PFSK-1 (cell line): ENCODE measurements around the gene NTN3.

Experiments
- FOXP2 ChIP-seq: optimal IDR thresholded peaks from 2 replicates; pipeline ENCODE3; 2011; ENCODE audit warnings: borderline replicate concordance, control low read depth, inconsistent platforms; ENCODE audit not compliant: insufficient read depth; ENCODE audit errors: extremely low read length, extremely low read depth
- POLR2AphosphoS5 ChIP-seq: IDR thresholded peaks from 2 replicates; pipeline ENCODE4 v1.6.1; 2012; ENCODE audit warnings: low read depth, mild to moderate bottlenecking, control low read depth, low read length, moderate library complexity
- SIN3A ChIP-seq: IDR thresholded peaks from 2 replicates; pipeline ENCODE4 v1.6.1; 2012; ENCODE audit warnings: mild to moderate bottlenecking, low read length, moderate library complexity, borderline replicate concordance; ENCODE audit not compliant: insufficient read depth
- TAF1 ChIP-seq: IDR thresholded peaks from 2 replicates; pipeline ENCODE4 v1.6.1; 2012; ENCODE audit warnings: low read length, control low read depth, borderline replicate concordance; ENCODE audit not compliant: insufficient read depth
- TF ChIP-seq, protein P1 (sequence below), 2 experiments: IDR thresholded peaks; 2 replicates each; pipeline versions ENCODE4 v1.6.1 to v1.8.0; 2011 to 2012; ENCODE audit warnings: low read depth in 2 of 2, low read length in 2 of 2, control low read depth in 1 of 2, inconsistent platforms in 1 of 2, mild to moderate bottlenecking in 1 of 2, moderate library complexity in 1 of 2; ENCODE audit not compliant: insufficient read depth in 1 of 2

The NTN3 gene

DNA sequence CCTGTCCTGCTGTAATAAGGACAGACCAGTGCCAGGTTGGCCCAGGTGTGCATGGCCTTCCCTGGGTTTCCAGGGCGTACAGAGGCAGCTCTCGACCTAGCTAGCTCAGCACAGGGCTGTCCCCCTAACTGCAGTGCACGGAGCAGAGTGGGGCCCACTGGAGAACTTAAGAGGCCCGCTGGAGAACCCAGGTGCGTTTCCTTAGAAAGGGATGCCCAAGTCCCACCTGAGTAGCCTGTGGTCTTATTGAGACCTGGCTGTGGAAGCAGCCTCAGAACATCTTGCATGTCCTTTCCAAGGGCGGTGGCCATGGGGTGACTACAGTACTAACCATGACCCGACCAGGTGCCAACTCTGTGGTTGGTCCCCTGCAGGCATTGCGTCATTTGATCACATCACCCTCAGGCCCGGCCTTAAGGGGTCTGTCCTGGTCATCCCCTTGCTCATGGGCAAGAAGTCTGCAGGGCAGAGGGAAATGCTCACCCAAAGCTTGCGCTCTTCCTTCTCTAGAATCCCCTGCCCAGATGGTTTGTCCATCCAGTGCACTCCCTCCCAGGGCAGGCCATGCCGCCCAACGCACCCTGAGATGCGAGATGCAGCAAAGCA is 45.2 kb upstream of the NTN3 start:
- no peak for TF ChIP-seq SIN3A
- TF ChIP-seq, protein P1, sequence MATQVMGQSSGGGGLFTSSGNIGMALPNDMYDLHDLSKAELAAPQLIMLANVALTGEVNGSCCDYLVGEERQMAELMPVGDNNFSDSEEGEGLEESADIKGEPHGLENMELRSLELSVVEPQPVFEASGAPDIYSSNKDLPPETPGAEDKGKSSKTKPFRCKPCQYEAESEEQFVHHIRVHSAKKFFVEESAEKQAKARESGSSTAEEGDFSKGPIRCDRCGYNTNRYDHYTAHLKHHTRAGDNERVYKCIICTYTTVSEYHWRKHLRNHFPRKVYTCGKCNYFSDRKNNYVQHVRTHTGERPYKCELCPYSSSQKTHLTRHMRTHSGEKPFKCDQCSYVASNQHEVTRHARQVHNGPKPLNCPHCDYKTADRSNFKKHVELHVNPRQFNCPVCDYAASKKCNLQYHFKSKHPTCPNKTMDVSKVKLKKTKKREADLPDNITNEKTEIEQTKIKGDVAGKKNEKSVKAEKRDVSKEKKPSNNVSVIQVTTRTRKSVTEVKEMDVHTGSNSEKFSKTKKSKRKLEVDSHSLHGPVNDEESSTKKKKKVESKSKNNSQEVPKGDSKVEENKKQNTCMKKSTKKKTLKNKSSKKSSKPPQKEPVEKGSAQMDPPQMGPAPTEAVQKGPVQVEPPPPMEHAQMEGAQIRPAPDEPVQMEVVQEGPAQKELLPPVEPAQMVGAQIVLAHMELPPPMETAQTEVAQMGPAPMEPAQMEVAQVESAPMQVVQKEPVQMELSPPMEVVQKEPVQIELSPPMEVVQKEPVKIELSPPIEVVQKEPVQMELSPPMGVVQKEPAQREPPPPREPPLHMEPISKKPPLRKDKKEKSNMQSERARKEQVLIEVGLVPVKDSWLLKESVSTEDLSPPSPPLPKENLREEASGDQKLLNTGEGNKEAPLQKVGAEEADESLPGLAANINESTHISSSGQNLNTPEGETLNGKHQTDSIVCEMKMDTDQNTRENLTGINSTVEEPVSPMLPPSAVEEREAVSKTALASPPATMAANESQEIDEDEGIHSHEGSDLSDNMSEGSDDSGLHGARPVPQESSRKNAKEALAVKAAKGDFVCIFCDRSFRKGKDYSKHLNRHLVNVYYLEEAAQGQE (IDR thresholded peaks at IDR 0.05; ENCODE audit: insufficient read depth in 1 of 2, low read depth in 2 of 2, low read length in 2 of 2) = no peak
- TF ChIP-seq POLR2AphosphoS5 = no peak
- TF ChIP-seq TAF1 = no peak

DNA sequence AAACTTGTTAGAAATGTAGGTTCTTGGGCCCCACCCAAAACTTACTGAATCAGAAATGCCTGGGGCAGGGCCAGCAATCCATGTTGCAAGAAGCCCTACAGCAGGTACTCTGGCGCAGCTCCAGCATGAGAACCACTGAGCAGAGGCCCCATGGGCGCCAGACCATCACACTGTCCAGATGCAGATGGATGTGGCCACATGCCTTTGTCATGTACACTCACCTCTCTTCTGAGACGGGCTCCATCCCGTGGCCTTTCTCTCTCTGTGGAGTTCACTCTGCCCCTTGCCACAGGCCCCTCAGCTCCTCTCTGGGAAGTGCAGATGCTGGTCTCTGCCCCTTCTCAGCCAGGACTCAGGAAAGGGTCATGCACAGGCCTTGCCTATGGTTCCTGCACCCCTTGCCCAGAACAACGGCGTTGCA is 44.1 kb upstream of the NTN3 start:
- TF ChIP-seq TAF1 (no peak), POLR2AphosphoS5 (no peak), FOXP2 (no peak), SIN3A (no peak)
- TF ChIP-seq, protein P1 (IDR thresholded peaks at IDR 0.05; ENCODE audit: insufficient read depth in 1 of 2, low read depth in 2 of 2, low read length in 2 of 2) = no peak

DNA sequence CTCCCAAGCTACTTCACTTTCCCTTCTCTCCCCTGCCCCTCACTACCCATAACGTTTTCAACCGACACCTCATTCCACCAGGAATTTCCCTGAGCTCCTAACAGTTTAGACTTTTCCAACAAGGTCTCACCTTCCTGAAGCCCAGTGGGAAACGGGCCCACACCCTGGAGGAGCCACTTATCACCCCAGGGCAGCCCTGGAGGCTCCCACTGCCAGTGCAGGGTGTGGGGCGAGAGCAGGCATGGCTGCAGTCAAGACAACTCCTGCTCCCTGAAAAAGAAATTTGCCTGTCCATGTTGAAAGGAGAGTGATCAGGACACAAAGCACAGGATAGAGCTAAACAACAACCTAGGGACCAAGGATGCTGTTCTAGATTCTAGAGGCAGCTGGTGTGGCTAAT is 43.6 kb upstream of the NTN3 start:
- TF ChIP-seq FOXP2 (no peak), POLR2AphosphoS5 (no peak), TAF1 (no peak), SIN3A (no peak)
- TF ChIP-seq, protein P1 (IDR thresholded peaks at IDR 0.05; ENCODE audit: insufficient read depth in 1 of 2, low read depth in 2 of 2, low read length in 2 of 2) = no peak

DNA sequence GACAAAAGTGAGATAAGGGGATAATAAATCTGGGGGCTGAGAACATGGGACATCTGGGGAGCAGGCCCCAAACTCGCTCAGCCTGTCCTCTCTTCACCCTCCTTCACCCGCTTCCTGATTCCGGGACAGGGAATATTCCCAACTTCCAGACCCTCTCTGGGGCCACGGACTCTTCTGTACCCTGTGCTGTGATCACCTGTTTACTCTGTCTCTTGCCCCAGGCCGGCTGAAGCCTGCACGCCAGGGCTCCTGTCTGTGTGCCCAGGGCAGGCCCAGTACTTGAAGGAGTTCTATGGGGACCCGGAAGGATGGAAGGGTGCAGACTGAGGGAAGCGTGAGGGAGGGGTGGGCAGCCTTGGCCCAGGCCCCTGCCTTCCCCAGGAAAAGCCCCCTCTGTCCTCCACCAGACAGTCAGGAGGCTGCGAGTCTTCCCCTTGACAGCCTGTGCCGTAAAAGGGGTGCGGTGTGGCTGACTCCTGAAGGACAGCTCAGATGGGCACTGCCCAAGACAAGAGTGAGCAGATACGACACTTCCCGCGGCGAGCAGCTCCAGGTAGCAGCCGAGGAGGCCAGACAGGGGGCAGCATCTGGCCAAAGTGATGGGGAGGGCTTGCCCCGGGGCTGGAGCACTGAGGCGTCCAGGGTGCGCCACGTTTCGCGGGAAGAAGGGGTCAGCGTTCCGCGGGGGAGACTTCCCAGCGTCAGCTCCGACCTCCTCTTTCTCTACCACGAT is 42.9 kb upstream of the NTN3 start:
- TF ChIP-seq TAF1 = no peak
- no peak for TF ChIP-seq SIN3A
- TF ChIP-seq FOXP2 = no peak
- no peak for TF ChIP-seq POLR2AphosphoS5
- TF ChIP-seq, protein P1 (IDR thresholded peaks at IDR 0.05; ENCODE audit: insufficient read depth in 1 of 2, low read depth in 2 of 2, low read length in 2 of 2) = no peak
